ENCODE results near the gene MAGEB18.

Gene MAGEB18

GRCh38 chrX:26138274-26138673 is at the start of gene MAGEB18:
MAGEB18 (plus strand) TSS chrX:26138343; CDS start chrX:26138986, 643 bp downstream.
- DNase-seq = no peak

- no peak for DNase-seq
Measured at GRCh38 chrX:26100421-26100920, 37.7 kb upstream of the MAGEB18 start.

- DNase-seq = no peak
Measured at GRCh38 chrX:26109142-26109541, 29.0 kb upstream of the MAGEB18 start.

- DNase-seq = no peak
Measured at GRCh38 chrX:26146024-26146423, 7.9 kb downstream of the MAGEB18 start.

- no peak for DNase-seq
Measured at GRCh38 chrX:26160301-26160700, 22.2 kb downstream of the MAGEB18 start, which contains the start of gene MAGEB6B. MAGEB6B (plus strand) TSS chrX:26160601; CDS start chrX:26160601, 0 bp downstream.

Measured in NCI-H187 (cell line).